ENCODE results near the gene LCN15.

DNA sequence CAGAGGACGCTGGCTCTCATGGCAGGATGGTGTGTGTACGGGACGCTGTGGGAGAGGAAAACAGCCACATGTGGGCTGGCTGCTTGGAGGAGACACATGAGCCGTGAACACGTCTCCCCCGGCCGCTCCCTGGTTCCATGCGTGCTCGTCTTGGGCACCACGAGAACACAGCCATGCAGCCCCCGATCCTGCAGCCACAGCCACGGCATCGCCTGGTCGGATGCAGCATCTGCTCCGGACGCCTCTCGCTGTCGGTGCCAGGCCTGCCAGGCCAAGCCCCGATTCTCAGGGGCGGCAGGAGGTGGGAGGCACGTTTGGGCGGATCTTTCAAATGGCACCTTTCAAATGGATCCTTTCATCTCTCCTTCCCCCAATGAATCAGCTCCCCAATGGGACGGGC is 24.8 kb downstream of the LCN15 start:
- TF ChIP-seq, protein P1, sequence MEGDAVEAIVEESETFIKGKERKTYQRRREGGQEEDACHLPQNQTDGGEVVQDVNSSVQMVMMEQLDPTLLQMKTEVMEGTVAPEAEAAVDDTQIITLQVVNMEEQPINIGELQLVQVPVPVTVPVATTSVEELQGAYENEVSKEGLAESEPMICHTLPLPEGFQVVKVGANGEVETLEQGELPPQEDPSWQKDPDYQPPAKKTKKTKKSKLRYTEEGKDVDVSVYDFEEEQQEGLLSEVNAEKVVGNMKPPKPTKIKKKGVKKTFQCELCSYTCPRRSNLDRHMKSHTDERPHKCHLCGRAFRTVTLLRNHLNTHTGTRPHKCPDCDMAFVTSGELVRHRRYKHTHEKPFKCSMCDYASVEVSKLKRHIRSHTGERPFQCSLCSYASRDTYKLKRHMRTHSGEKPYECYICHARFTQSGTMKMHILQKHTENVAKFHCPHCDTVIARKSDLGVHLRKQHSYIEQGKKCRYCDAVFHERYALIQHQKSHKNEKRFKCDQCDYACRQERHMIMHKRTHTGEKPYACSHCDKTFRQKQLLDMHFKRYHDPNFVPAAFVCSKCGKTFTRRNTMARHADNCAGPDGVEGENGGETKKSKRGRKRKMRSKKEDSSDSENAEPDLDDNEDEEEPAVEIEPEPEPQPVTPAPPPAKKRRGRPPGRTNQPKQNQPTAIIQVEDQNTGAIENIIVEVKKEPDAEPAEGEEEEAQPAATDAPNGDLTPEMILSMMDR (IDR thresholded peaks at IDR 0.05; ENCODE audit: insufficient read depth, low read depth, low read length), result no peak
- TF ChIP-seq EZH2 (IDR thresholded peaks at IDR 0.05; ENCODE audit: insufficient read depth, low read length), result no peak

Data from astrocyte (in vitro differentiated cells and primary cell).